HG03159 (cell line): ENCODE measurements around the gene TSPAN8.
"Not testable (repeated sequence)": the region's sequence is repeated elsewhere in the genome, so short reads cannot be mapped to it uniquely, and the experiment has no call there.

Experiments used
- ATAC-seq: cut with Tn5 transposase; IDR thresholded peaks from one replicate; pipeline ENCODE4 v1.9.1; 2021; ENCODE audit warnings: mild to moderate bottlenecking, moderate library complexity; ENCODE audit not compliant: unreplicated experiment

The TSPAN8 gene

GRCh38 chr12:71157601-71158233, at the start of gene TSPAN8:
Gene TSPAN8, minus strand, starts transcription at chr12:71157999. Its CDS starts 321 bp downstream, at chr12:71157678.
- ATAC-seq, result no peak

DNA sequence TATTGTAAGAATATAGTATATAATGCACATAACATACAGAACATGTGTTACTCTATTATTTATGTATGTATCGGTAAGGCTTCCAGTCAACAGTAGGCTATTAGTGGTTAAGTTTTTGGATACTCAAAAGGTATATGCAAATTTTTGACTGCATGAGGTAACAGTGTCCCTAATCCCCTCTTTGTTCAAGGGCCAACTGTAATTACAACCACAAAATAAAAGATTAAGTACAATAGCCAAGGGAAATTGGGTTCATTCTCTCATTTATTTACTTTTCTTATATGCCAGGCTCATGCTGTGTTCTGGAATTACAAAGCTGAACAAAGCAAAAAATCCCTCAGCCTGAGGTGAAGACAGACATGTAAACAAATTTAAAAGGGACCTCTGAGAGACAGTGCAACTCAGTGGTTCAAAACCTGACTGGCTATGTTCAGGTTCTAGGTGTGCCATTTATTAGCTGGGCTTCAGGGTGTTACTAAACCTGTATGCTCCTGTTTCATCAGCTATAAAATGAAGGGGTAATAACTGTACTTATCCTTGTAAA, 43.4 kb upstream of the TSPAN8 start:
- ATAC-seq, result no peak

DNA sequence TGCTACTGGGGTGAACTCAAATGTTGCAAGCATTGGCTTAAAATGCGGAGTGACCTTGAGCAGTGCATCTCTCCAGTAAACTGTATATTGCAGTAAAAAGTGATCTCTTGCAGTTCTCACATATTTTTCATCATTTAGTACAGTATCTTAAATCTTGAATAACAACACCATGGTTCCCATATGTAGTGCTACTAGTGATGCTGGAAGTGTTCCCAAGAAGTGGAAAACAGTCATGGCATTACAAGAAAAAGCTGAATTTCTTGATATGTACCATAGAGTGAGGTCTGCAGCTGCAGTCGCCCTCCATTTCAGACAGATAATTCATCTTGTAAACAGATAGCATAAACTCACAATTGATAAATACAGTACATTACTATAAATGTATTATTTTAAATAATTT, 42.9 kb upstream of the TSPAN8 start:
- ATAC-seq, result no peak

DNA sequence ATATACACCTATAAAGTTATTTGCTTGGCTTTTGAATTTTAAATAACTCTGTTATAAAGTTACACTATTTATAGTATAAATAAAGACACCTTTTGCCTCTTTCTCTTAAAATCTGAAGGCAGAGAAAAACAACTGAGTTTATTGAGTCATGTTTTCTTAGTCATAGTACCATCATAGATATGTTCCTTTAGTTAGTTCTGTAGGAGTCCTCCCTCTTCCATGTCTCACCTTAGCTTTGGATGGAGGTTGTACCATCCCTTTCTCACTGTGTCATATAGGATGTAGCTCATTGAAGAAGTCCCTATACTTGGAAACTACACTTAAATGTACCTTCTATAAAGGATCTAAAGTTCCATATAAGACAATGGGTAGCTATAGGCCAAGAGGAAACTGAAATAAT, 39.7 kb upstream of the TSPAN8 start:
- no peak for ATAC-seq

DNA sequence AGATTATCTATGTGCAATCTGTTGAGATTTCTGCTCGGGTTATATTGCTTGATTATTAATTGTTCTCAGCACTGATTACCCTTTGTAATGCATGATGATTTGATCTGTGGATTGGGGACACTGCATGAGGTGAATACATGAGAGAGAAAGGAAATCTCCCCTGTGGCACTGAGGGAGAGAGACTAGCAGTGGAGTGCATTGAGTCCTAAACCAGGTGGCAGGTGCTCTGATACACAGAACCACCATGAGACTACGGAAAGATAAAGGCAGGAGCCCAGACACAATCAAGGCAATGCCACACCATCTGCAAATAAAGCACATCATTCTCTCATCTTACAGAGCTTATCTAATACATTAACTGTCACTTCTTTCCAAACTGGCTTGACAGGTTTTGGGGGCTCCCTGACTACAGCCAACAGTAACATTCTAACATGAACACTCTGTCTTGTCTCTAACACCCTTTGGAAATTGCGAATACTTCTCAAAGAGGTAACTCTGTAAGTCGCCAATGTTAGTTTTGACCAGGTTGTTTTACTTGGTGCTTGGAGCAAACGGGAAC, 37.6 kb upstream of the TSPAN8 start:
- ATAC-seq, result no peak

DNA sequence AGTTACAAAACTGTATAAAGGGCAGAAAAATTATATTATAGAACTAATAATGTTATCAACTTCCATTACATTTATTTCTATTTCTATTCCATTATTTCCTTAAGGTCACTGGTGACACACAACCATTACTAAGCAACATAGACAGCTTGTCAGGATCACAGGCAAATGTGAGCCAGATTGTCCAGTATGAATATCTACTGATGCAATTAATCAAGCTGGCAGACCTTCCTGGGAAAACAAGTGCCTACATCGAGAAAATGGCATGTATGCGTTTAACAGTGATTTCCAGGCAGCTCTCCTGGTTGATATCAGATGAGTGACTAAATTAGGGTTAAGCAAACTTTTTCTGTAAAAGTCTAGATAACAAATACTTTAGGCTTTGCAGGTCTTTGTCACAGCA, 36.9 kb upstream of the TSPAN8 start:
- ATAC-seq, result no peak

DNA sequence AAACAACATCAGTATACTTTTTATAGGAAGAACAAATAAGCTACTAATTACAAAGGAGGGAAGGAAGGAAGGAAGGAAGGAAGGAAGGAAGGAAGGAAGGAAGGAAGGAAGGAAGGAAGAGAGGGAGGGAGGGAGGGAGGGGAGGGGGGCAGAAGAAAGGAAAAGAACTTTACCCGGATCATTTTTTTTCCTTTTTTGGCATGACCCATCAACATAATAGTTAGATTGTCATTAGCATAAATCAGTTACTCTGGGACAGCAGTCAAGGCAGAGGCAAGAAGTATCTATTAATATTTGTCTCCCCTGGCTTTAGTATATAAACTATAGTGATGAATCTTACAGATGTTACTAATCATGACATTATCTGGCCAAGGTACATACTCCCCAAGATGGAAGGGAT, 35.2 kb upstream of the TSPAN8 start:
- no peak for ATAC-seq

DNA sequence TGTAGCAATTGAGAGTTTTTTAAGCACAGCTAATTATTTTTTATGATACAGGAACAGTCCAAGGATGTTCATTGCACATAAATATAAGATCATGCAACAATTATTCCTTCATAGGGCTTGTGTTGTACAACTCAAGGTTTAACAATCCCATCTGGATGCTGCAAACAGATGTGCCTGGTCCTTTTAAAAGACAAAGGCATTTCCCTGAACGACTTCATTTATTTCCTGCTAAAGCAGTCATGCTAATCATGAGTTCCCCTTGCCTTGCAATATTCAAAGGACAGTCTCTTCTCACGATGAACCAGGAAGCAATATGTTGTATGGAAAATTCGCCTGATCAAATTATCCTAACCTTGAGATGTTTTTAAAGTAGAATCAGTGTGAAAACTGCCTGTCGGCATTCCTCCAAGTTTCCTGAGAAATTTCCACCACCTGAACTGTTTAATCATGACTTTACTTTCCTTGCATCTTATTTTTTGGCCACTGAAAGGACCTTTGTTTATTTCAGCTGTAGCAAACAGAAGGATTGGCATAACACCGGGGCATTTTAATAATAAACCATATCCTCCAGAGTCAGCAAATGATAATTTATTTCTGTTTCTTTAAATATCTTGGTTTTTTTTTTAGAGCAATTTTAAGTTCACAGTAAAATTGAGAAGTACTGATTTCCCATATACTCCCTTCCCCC, 33.9 kb upstream of the TSPAN8 start:
- ATAC-seq, result no peak

- no peak for ATAC-seq
Measured at GRCh38 chr12:71190822-71191221, 33.0 kb upstream of the TSPAN8 start.

- no peak for ATAC-seq
Measured at GRCh38 chr12:71187379-71187778, 29.6 kb upstream of the TSPAN8 start.

DNA sequence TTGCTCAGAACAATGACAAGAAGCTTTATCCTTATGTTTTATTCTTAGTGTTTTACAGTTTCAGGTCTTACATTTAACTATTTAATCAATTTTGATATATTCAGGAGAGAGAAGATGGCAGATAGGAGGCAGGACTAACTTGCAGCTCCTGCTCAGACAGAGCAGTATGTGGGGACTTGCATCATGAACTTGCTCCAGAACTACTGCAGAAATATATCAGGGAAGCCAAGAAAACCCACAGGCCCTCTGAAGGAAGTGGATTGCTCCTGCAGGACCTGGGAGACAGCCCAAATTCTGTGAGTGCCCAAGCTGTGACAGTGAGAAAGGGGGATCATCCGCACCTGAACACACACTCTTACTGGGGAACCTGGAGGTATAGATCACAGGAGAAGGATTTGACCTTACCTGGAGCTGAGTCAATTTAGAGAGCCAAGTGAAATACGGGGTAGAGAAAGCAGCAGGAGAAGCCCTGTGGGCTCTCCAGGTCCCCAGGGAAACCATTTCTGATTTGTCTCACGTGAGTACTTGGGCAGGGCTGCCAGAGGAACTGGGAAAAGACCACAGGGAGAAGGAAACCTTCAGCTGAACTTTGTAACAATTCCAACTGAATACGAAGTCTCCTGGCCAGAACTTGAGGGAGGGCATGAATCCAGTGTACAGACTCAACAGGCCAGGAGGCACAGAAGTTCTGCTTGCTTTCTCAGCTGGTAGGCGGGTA, 28.9 kb upstream of the TSPAN8 start:
- ATAC-seq, result no peak

DNA sequence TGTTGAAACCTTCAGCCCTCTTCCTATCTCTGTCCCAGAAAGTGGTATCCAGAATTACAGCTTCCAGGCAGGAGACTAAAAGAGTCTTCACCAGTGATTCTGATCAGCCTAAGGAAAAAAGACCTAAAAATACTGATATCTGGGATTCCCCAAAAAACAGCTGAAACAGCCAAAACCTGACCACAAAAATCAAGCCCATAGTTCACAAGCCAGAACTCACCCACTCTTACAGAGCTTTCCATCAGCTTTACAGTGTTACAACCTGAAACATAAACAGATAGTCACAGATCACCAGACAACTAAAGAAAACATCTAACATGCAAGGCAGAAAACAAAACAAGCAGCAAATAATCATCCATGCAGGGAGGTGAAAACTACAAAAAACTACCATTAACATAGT, 26.0 kb upstream of the TSPAN8 start:
- ATAC-seq, result no peak

DNA sequence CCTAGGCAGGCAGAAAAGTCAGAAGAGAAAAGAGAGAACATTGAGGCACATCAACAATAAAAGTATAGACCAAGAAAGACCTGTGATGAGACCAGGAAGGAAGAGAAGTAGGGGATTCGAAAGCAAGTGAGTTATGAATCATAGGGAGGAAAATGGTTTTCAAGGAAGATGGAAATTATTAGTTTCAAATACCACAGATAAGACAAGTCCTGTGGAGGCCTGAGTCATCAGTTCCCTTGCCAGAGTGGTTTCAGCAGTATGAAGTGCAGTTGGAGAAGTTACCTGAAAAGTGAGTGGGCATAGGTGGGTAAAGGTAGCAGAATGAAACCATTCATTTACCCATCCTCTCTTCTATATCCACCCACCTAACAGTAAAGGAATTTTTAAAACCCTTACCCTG, 25.2 kb upstream of the TSPAN8 start:
- ATAC-seq, result no peak

GRCh38 chr12:71178162-71178561, 20.4 kb upstream of the TSPAN8 start:
- ATAC-seq, result no peak

DNA sequence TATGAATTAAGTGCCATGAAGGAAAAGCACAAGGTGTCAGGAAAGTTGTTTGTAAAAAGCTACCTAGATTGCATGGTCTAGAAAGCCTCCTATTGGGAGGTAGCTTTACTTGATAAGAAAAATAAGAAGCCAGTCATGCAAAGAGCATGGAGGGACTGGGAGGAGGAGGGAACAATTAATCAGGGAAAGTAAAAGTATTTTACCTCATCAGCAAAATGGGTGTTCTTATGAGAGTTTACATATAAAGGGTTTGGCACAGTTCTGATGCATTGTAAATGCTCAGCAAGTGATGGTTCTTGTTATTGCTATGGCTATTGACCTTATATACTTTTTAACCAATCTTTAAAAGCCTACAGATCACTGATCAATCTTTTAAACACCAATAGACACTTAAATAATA, 17.0 kb upstream of the TSPAN8 start:
- no peak for ATAC-seq

DNA sequence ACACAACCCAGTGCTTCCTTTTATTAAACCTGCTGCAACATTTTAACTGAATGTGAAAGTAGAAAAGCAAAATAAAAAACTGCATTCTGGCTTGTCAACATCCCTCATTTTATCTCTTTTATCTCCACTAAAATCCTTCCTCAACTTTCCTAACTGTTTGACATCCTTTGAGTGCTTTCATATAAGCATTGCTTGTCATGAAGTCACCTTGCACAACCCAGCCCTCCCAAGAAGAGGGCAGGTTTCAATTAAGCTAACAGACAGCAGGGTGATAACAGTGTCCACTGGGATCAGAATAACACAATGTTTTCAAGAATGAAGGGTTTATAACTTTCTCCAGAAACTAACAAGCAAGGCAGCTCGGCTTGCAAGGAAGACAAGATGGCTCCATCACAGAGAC, 16.3 kb upstream of the TSPAN8 start:
- no peak for ATAC-seq

GRCh38 chr12:71170456-71170855, 12.7 kb upstream of the TSPAN8 start:
- no peak for ATAC-seq

DNA sequence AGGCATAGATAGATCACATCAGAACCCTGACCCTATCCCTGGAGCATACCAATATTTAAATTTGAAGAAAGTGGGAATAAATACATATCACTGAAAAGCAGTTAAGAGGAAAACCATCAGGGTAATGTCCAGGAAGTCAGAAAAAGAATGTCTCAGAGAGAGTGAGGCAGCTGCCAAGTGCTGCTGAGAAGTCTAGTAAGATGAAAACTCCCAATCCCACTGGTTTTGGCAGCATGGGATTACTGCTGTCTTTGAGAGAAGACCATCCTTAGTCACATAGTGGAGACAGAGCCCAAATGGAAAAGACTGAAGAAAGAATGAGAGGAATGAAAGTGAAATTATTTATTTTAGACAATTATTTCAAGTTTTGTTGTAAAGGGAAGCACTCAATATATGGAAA, 11.5 kb upstream of the TSPAN8 start:
- no peak for ATAC-seq

- ATAC-seq, result no peak
Measured at GRCh38 chr12:71166862-71167496, 9.2 kb upstream of the TSPAN8 start.

GRCh38 chr12:71166280-71166679, 8.5 kb upstream of the TSPAN8 start:
- no peak for ATAC-seq

GRCh38 chr12:71165780-71166179, 8.0 kb upstream of the TSPAN8 start:
- not testable (repeated sequence) for ATAC-seq
